GM12878 (cell line): ENCODE measurements around the gene NINJ1. TPM values are rescaled to one million over a fixed set of nuclear protein-coding genes. Genes with fewer than 3 reads are reported as not detected.

Experiments used
- ATAC-seq: fragments of 200-7000 bp; cut with Tn5 transposase; 3 replicates; pipeline ENCODE4 v1.9.1; 2020; ENCODE audit warnings: mild to moderate bottlenecking, moderate library complexity
- BruUV-seq: library from RNA; stranded (reverse); fragments of 400-500 nt; replicated peaks from 2 replicates; lab custom pipeline; 2021; lab: Mats Ljungman, UMichigan
- CTCF ChIA-PET: fragments of 300-600 bp; sonication (Branson Sonifier 250); formaldehyde crosslinking; extraction: SDS; loops from one replicate; lab custom pipeline; 2021; ENCODE audit warnings: inconsistent platforms; lab: Yijun Ruan, JAX
- POLR2A ChIA-PET: fragments of 350-600 bp; formaldehyde crosslinking; extraction: SDS; loops from one replicate; lab custom pipeline; 2021; ENCODE audit warnings: inconsistent platforms; lab: Charles Lee
- RAD21 ChIA-PET: fragments of 300-600 bp; sonication (Branson Sonifier 250); formaldehyde crosslinking; loops from one replicate; lab custom pipeline; 2023; ENCODE audit warnings: antibody characterized with exemption; ENCODE audit not compliant: unreplicated experiment; lab: Charles Lee
- SMC1A ChIA-PET: fragments of 300-600 bp; sonication (Branson Sonifier 250); formaldehyde crosslinking; loops from one replicate; lab custom pipeline; 2023; ENCODE audit not compliant: unreplicated experiment, uncharacterized antibody; lab: Charles Lee
- DNase-seq: peaks from one replicate; pipeline ENCODE4 v3.0.0-alpha.2; 2011; ENCODE audit warnings: low read depth, low spot score
- FAIRE-seq: peaks from 3 replicates; lab custom pipeline; 2011; peaks lifted over from hg19 to GRCh38; lab: Jason Lieb, UNC
- H2AFZ ChIP-seq: 2 replicates; pipeline ENCODE4 v1.6.0; 2011; ENCODE audit warnings: low read depth, low read length, control low read depth; ENCODE audit not compliant: control insufficient read depth
- H3K27ac ChIP-seq: 2 replicates; pipeline ENCODE4 v1.5.1; 2011; ENCODE audit warnings: control low read depth; ENCODE audit not compliant: control insufficient read depth, insufficient read depth
- H3K27me3 ChIP-seq, 2 experiments: replicated peaks in 1 of 2; 2 replicates each; pipeline versions ENCODE4 v1.6.0 to v1.6.1; 2011; ENCODE audit warnings: low read length in 1 of 2; ENCODE audit not compliant: control insufficient read depth in 2 of 2, insufficient read depth in 2 of 2
- H3K36me3 ChIP-seq, 2 experiments: 2 replicates each; pipeline ENCODE4 v1.5.1; 2011; ENCODE audit warnings: low read length in 1 of 2; ENCODE audit not compliant: control insufficient read depth in 2 of 2, insufficient read depth in 2 of 2
- H3K4me1 ChIP-seq: 2 replicates; pipeline ENCODE4 v1.6.1; 2011; ENCODE audit warnings: mild to moderate bottlenecking, low read length, moderate library complexity, mixed read lengths; ENCODE audit not compliant: control insufficient read depth, insufficient read depth
- H3K4me2 ChIP-seq: 2 replicates; pipeline ENCODE4 v1.6.0; 2011; ENCODE audit warnings: control low read depth; ENCODE audit not compliant: control insufficient read depth, insufficient read depth
- H3K4me3 ChIP-seq: fragments of 200-600 bp; sonication (generic); 2 replicates; pipeline ENCODE4 v1.5.1; 2016
- H3K79me2 ChIP-seq: 2 replicates; pipeline ENCODE4 v1.6.0; 2011; ENCODE audit warnings: low read length; ENCODE audit not compliant: control insufficient read depth, insufficient read depth
- H3K9ac ChIP-seq: 2 replicates; pipeline ENCODE4 v1.8.0; 2011; ENCODE audit warnings: low read length, control low read depth, mixed read lengths; ENCODE audit not compliant: control insufficient read depth, insufficient read depth
- H3K9me3 ChIP-seq: replicated peaks from 3 replicates; pipeline ENCODE4 v1.5.1; 2011; ENCODE audit warnings: mild to moderate bottlenecking, low read length; ENCODE audit not compliant: control insufficient read depth, insufficient read depth
- H4K20me1 ChIP-seq: 2 replicates; pipeline ENCODE4 v1.6.0; 2011; ENCODE audit not compliant: control insufficient read depth, insufficient read depth
- EGR1 ChIP-seq, 2 experiments: IDR thresholded peaks; 1 replicate in 1 of 2; 2 replicates in 1 of 2; pipeline ENCODE4 v1.6.1; 2011 to 2012; ENCODE audit warnings: low read depth in 2 of 2, low read length in 2 of 2, borderline replicate concordance in 1 of 2, mild to moderate bottlenecking in 1 of 2, moderate library complexity in 1 of 2
- MYC ChIP-seq: IDR thresholded peaks from 2 replicates; pipeline ENCODE4 v1.6.1; 2011; ENCODE audit warnings: mild to moderate bottlenecking, low read length, moderate library complexity, inconsistent platforms; ENCODE audit not compliant: insufficient read depth, insufficient replicate concordance, insufficient read length, severe bottlenecking
- PML ChIP-seq: IDR thresholded peaks from 2 replicates; pipeline ENCODE4 v1.6.1; 2012; ENCODE audit warnings: low read length, inconsistent platforms
- YY1 ChIP-seq: IDR thresholded peaks from 2 replicates; pipeline ENCODE4 v1.6.1; 2011; ENCODE audit warnings: low read depth, mild to moderate bottlenecking, low read length
- WGBS: methylation state at CpG from one replicate; pipeline ENCODE4 v1.1.6; 2016; ENCODE audit warnings: low lambda C conversion rate; ENCODE audit not compliant: insufficient replicate concordance, insufficient coverage; ENCODE audit errors: missing lambda C conversion rate; 5-methylcytosine and 5-hydroxymethylcytosine counted together
- in situ Hi-C: fragments of 300-500 bp; cut with MboI; formaldehyde crosslinking; loops from 9 replicates; pipeline ENCODE4 v1.14.3; 2018; ENCODE audit warnings: mixed read lengths
- intact Hi-C: fragments of 100-400 bp; cut with micrococcal nuclease; formaldehyde crosslinking; loops from one replicate; pipeline ENCODE4 v1.14.2; 2022; ENCODE audit not compliant: unreplicated experiment
- polyA plus RNA-seq, 11 experiments: library from polyadenylated mRNA; depleted of rRNA in 4 of 11; unstranded in 6 of 11; stranded (reverse) in 5 of 11; fragments of >200 nt; fragmentation: Nextera tagmentation in 4 of 11; fragmentation: Illumina TruSeq in 1 of 11; extraction: Ambion mirVana in 4 of 11; extraction: Trizol in 1 of 11; gene quantifications; 1 replicate in 1 of 11; 2 replicates in 10 of 11; pipeline versions ENCODE4 v1.2.1 to v1.2.3, GENCODE V29; 2011 to 2016; ENCODE audit warnings: inconsistent platforms in 2 of 11, missing spikeins in 2 of 11, low read depth in 1 of 11
- total RNA-seq, 4 experiments: library from RNA; depleted of rRNA in 3 of 4; stranded (reverse); fragments of >200 nt in 3 of 4; fragmentation: Illumina TruSeq in 1 of 4; extraction: Trizol in 1 of 4; gene quantifications; 2 replicates each; pipeline versions ENCODE4 v1.2.1 to v1.2.3, GENCODE V29; 2013 to 2021
- TF ChIP-seq, protein P1 (sequence below): IDR thresholded peaks from 2 replicates; pipeline ENCODE4 v1.6.1; 2012; ENCODE audit warnings: improper control_type of control experiment, low read depth, low read length; ENCODE audit not compliant: insufficient replicate concordance

The NINJ1 gene
- total and polyA plus RNA-seq, 10 of the 15 experiments (the other 5 are each of a cell fraction or from before 2014, with no cell fraction given), result 0.64 to 33.5 (median 17.1) TPM

DNA sequence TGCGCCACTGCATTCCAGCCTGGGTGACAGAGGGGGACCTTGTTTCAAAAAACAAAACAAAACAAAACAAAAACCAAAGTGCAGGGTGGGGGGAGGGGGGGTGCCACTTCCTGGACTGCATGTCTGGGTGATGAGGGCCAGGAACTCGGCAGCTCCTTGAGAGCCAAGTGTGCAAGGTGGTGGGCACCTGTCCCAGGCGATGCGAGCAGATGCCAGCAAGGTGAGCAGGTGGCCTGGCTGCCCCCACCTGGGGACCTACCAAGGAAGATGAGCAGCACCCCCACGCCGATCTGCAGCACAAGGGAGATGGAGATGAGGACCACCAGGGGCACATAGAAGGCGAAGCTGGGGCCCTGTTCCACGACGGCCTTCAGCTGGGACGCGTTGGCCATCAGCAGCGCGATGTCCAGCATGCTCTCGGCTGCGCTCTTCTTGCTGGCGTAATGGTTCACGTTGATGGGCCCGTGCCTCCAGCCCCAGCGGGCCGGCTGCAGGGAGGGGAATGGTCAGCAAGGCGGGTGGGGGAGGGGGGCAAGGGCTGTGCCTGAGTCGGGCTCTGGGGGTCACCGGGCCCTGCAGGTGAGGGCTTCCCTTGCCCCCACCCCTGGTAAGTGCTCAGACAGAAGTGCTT, 7.8 kb downstream of the NINJ1 start:
- H3K79me2 ChIP-seq, result no peaks in the 10 kb centered on the region
- no TSS peak for BruUV-seq
- H3K4me1 ChIP-seq, result peaks cover 9% of the 10 kb centered on the region
- DNase-seq (no peak), FAIRE-seq (no peak), ATAC-seq (no peak)
- no peaks in the 10 kb centered on the region for H3K9me3 ChIP-seq
- no peaks in the 10 kb centered on the region for H3K27me3 ChIP-seq
- no peak overlapping the region for H3K4me3 ChIP-seq
- ChIA-PET RAD21 (interaction anchor here (5.4 kb wide), 1 partner anchor 18 kb away, joined by 21 read pairs; no protein-coding TSS in a partner anchor), CTCF (no interaction called here), SMC1A (no interaction called here), POLR2A (no interaction called here)
- H2AFZ ChIP-seq, result no peak overlapping the region
- H3K36me3 ChIP-seq, result peaks cover 0 to 7% of the 10 kb centered on the region in 2 experiments; a peak in 2 of 4 replicates
- H3K27ac ChIP-seq, result no peak overlapping the region
- intact Hi-C loops, result no loop called here
- no peaks in the 10 kb centered on the region for H4K20me1 ChIP-seq
- H3K9ac ChIP-seq, result no peak overlapping the region
- in situ Hi-C loops, result no loop called here
- 88% methylated on average over 21 of the region's 23 CpGs for WGBS
- H3K4me2 ChIP-seq, result no peak overlapping the region
- TF ChIP-seq PML (no peak), MYC (no peak), YY1 (no peak), EGR1 (IDR thresholded peaks at IDR 0.05; ENCODE audit: borderline replicate concordance in 1 of 2, low read depth in 2 of 2, low read length in 2 of 2) (no peak)
- TF ChIP-seq, protein P1, sequence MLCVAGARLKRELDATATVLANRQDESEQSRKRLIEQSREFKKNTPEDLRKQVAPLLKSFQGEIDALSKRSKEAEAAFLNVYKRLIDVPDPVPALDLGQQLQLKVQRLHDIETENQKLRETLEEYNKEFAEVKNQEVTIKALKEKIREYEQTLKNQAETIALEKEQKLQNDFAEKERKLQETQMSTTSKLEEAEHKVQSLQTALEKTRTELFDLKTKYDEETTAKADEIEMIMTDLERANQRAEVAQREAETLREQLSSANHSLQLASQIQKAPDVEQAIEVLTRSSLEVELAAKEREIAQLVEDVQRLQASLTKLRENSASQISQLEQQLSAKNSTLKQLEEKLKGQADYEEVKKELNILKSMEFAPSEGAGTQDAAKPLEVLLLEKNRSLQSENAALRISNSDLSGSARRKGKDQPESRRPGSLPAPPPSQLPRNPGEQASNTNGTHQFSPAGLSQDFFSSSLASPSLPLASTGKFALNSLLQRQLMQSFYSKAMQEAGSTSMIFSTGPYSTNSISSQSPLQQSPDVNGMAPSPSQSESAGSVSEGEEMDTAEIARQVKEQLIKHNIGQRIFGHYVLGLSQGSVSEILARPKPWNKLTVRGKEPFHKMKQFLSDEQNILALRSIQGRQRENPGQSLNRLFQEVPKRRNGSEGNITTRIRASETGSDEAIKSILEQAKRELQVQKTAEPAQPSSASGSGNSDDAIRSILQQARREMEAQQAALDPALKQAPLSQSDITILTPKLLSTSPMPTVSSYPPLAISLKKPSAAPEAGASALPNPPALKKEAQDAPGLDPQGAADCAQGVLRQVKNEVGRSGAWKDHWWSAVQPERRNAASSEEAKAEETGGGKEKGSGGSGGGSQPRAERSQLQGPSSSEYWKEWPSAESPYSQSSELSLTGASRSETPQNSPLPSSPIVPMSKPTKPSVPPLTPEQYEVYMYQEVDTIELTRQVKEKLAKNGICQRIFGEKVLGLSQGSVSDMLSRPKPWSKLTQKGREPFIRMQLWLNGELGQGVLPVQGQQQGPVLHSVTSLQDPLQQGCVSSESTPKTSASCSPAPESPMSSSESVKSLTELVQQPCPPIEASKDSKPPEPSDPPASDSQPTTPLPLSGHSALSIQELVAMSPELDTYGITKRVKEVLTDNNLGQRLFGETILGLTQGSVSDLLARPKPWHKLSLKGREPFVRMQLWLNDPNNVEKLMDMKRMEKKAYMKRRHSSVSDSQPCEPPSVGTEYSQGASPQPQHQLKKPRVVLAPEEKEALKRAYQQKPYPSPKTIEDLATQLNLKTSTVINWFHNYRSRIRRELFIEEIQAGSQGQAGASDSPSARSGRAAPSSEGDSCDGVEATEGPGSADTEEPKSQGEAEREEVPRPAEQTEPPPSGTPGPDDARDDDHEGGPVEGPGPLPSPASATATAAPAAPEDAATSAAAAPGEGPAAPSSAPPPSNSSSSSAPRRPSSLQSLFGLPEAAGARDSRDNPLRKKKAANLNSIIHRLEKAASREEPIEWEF, result no peak
- TF ChIP-seq, all 136 proteins: peak for 0
